SU-DHL-6 (cell line): Measurements from ENCODE around the gene OCIAD1.

Experiments used
- EZH2phosphoT487 ChIP-seq: fragments of 200-600 bp; sonication (generic), shearing (Covaris generic); conservative IDR thresholded peaks from 2 replicates; pipeline ENCODE4 v1.6.1; 2018; ENCODE audit warnings: mild to moderate bottlenecking, antibody characterized with exemption, low read length, moderate library complexity, mixed read lengths
- TF ChIP-seq, protein P1 (sequence below): fragments of 200-600 bp; sonication (generic); IDR thresholded peaks from one replicate; pipeline ENCODE4 v1.5.1; 2017; ENCODE audit warnings: antibody characterized with exemption, mild to moderate bottlenecking, low read length, moderate library complexity; ENCODE audit not compliant: insufficient read depth, poor library complexity, severe bottlenecking

DNA sequence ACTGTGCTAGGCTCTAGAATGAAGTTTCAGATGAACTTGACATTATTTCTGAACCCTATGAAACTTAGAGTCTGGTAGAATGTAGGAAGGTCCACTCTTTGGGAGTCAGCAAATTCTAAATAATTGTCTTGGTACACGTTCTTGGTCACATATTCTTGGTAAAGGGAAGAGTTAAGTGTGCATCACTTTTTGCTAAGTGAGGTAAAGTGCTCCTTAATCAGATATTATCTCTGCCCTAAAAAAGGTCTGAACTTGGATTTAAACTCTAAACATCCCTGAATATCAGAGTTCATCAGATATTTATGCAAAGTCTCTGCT lies 68.5 kb downstream of the OCIAD1 start:
- TF ChIP-seq, protein P1, sequence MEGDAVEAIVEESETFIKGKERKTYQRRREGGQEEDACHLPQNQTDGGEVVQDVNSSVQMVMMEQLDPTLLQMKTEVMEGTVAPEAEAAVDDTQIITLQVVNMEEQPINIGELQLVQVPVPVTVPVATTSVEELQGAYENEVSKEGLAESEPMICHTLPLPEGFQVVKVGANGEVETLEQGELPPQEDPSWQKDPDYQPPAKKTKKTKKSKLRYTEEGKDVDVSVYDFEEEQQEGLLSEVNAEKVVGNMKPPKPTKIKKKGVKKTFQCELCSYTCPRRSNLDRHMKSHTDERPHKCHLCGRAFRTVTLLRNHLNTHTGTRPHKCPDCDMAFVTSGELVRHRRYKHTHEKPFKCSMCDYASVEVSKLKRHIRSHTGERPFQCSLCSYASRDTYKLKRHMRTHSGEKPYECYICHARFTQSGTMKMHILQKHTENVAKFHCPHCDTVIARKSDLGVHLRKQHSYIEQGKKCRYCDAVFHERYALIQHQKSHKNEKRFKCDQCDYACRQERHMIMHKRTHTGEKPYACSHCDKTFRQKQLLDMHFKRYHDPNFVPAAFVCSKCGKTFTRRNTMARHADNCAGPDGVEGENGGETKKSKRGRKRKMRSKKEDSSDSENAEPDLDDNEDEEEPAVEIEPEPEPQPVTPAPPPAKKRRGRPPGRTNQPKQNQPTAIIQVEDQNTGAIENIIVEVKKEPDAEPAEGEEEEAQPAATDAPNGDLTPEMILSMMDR, result no peak
- TF ChIP-seq EZH2phosphoT487, result no peak
